HG03354 (cell line): ENCODE data around the gene APH1B.
"Not testable (repeated sequence)": the region's sequence is repeated elsewhere in the genome, so short reads cannot be mapped to it uniquely, and the experiment has no call there.

ENCODE experiments used
- ATAC-seq: cut with Tn5 transposase; IDR thresholded peaks from one replicate; pipeline ENCODE4 v1.9.1; 2021; ENCODE audit warnings: mild to moderate bottlenecking; ENCODE audit not compliant: unreplicated experiment, poor library complexity, severe bottlenecking

Gene APH1B

DNA sequence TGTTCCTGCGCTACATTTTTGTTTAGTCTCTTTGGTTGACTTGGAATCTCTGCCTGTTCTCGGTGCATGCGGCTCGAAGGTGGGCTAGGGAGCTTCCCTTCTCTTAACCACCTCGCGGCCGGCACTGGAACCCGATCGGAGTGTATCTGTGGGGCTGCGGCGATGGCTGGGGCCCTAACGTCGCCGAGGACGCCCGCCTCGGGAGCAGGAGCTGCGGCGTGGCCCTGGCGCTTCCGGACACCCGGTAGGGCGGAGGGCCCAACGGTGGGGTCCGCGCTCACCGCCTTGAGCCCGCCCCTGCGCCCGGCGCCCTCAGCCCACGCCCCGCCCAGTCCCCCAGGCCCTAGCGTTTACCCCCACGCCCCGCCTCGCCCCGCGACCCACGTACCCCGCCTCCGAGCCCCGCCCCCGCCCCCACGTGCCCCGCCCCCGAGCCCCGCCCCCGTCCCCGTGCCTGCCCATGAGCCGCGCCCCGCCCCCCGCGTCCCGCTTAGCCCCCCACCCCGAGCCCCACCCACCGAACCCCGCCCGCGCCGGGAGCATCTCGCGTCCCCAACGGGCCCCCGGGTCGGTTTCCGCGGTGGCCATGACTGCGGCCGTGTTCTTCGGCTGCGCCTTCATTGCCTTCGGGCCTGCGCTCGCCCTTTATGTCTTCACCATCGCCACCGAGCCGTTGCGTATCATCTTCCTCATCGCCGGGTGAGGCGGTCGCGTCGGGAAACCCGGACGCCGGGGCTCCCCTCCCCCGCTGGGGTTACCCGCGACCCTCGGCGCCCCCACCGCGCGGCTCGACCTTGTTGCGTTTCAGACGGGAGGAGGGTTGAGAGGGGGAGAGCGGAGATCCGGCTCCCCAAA, at the start of gene APH1B:
TSS of gene APH1B (plus strand) at position 568 of the 855 bp plus-strand sequence. CDS start at position 587, 19 bp downstream.
- ATAC-seq: peak; percentile 80

DNA sequence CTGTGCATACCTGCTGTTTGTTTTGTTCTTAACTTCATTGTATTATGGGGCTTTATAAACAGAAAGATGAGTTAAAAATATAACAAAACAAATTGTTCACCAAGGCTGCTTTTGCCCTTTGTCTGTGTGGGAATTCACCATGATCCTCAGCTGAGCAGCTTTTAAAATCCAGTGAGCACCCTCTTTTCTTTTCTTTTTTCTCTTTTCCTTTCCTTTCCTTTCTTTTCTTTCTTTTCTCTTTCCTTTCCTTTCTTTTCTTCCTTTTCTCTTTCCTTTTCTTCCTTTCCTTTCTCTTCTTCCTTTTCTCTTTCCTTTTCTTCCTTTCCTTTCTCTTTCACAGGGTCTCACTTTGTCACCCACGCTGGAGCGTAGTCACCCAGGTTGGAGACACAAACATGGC, 49.7 kb upstream of the APH1B start:
- no peak for ATAC-seq

DNA sequence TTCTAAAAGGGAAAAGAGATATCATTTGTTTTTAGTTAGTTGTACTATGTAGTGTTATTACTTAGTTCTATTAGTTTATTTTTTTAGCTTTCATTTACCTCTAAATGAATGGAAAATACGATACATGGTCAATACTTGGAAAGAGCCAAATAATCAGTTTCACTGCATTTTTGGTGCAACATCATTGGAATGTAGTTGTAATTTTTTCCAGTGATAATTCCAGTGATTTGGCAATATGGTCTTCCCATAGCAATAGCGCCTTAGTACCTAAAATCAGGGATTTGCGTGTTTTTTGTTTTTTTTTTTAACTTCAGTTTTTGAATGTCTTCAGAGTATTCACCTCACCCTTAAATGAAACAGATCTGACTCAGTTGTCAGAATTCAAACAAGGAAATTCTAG, 46.2 kb upstream of the APH1B start:
- ATAC-seq: no peak

DNA sequence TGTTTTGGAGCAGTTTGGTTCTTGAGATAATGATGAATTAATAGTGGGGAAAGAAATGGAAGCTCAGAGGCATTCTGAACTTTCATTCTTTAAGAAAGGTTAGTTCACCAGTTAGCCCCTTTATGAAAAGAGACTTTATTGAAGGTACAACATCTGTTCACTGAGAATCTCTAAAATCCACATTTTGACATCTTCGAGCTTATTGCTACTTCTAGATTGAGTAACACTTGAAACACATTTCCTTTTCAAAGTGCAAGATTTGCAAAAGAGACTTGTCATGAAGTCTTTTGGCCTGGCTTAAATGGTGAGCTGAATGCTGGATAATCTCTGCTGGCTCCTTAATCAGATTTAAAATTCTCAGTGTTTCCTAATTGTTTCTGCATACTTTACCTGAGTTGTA, 45.7 kb upstream of the APH1B start:
- no peak for ATAC-seq

DNA sequence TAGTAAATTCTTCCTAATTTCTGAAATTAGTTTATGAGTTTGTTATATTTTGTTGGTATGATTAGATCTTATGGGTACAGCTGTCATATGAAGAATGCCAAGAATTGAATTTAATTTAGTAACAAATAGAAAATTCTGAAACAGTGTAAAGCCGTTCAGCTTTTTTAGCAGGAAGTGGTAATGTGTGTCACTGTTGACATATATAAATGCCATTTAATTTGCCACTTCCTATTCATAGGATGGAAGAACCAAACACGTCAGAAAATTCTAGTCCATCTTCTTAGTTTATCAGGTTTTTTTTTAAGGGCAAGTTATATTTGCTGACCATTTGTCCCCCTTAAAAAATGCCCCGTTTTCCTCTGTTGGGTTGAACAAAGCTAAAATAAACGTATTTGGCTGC, 45.0 kb upstream of the APH1B start:
- ATAC-seq: no peak

DNA sequence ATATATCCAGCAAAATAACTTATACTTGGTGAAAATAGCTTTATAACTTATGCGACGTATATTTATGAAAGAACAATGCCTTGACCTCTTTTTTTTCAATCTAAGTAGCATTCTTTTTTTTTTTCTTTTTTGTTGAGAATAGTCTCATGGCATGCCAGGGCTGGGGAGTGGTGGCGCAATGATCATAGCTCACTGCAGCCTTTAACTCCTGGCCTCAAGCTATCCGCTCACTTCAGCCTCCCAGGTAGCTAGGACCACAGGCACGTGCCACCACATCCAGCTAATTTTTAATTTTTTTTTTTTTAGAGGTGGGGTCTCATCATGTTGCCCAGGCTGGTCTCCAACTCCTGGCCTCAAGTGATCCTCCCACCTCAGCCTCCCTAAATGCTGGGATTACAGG, 44.5 kb upstream of the APH1B start:
- no peak for ATAC-seq

DNA sequence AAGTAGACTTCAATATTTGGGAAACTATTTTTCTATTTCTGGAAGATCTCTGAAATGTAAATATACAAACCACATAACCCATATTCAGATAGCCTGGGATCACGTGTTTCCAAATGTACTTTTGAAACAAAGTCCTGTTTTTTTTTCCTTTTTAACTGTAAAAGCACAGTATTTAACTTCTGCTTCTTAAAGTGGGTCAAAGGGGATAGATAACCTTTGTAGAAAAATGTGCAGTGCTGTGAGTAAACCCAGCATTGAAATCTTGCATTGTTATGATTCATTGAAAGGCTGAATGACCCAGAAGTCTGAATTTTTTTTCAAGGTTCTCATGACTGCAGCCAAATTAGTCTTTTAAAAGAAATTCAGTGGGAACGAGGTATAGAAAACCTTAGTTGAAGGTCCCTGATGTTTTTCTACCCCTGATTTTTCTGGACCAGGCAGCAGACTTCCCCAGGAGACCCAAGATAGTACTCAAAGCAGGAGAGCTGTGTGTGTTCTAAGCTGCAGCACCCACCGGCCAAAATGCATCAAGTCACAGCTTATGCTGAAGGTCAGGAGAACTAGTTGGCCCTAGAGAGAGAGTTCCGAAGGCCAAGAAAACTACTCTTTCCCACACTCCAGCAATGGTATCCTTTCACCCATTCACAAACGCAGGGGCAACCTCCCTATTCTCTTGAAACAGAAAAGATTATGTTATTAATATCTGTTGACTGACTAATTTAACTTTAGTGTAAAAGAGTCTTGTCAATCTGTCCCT, 43.6 kb upstream of the APH1B start:
- no peak for ATAC-seq

DNA sequence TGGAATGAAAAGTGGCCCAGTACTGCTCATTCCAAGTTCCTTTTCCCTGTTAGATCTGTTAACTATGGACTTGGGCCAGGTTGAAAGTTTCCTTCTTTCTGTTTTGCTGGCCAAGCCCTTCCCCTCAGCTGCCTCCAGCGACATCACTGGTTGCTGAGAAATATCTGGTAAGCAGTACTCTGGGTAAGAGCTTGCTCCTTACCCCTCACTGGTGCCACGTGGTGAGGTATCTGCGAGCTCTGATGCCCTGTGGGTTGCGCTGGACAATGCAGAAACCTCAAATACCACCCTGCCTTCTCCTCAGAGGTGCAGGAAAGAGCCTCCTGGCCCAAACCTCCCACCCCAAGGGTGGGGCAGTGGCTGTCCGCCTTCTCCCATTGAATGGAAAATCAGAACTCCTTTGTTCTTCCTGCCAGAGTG, 42.9 kb upstream of the APH1B start:
- no peak for ATAC-seq

DNA sequence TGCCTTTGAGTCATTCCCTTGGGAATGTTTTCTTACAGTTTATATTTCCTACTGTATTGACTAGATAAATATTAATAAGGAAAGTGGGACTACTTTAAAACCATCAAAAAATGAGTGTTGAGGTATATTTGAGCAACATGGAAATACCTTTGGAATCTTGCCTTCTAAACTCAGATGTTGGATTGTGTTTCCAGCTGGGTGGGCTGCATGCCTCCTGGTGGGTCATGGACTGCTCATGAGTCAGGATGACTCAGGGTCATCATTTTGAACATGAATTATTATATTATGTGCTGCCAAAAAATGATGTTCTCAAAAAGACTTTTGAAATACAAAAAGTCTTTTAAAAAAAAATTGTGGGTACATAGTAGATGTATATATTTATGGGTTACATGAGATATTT, 41.1 kb upstream of the APH1B start:
- ATAC-seq: no peak

DNA sequence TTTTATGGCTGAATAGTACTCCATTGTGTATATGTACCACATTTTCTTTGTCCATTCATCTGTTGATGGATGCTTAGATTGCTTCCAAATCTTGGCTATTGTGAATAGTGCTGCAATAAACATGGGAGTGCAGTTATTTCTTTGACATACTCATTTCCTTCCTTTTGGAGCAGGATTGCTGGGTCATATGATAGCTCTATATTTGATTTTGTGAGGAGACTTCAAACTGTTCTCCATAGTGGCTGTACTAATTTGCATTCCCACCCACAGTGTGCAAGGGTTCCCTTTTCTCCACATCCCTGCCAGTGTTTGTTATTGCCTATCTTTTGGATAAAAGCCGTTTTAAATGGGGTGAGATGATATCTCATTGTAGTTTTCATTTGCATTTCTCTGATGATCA, 40.3 kb upstream of the APH1B start:
- ATAC-seq: not testable (repeated sequence)

DNA sequence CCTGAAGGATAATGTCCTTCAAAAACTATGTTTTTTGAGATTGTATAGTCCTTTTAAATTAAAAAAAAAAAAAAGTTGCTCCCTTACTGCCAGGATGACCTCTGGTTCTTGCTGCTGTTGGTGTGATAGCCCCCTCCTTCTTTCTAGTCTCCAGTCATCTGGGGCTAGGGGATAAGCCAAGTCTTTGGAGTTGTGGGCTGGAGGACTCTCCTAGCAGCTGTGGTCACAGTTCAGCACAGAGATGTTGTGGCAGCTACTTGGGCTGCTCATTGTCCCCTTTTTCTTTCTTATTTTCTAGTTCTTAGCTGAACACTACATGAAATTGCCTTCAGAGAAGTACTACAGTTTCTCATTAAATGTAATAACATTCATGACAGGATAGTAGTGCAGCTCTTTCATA, 39.2 kb upstream of the APH1B start:
- ATAC-seq: no peak

DNA sequence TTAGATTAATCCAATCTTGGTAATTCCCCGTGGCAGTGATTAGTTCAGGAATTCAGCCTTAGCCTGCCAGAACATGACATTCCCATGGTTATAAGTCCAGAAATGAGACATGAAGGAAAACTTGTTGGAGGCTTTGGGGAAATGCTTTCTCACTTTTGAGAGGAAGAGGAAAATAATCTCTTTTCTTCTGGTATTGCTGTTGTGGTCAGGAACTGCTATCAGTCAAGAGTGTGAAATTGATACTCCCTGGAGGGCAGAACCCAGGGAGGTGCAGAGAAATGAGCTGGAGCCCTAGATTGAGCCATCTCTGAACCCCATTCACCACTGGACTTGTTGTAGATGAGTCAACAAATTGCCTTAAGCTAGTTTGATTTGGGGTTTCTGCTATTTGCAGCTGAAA, 38.6 kb upstream of the APH1B start:
- peak; percentile 61 for ATAC-seq

DNA sequence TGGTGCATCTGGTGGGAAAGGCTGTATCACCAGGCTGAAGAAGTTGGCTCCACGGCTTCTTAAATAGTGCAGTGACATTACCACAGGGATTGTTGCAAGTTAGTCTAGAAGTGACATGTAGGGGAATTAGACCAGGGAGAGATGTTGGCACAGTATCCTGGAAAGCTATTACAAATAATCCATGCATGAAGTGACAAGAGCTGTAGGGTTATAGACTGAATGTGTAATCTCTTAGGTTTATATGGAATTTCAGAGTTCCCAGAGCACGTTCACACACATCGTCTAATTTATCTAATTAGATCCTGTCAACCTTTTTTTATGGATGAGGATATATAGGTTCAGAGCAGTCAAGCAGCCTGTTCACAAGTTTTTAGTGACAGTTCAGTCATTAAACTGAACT, 37.3 kb upstream of the APH1B start:
- no peak for ATAC-seq

DNA sequence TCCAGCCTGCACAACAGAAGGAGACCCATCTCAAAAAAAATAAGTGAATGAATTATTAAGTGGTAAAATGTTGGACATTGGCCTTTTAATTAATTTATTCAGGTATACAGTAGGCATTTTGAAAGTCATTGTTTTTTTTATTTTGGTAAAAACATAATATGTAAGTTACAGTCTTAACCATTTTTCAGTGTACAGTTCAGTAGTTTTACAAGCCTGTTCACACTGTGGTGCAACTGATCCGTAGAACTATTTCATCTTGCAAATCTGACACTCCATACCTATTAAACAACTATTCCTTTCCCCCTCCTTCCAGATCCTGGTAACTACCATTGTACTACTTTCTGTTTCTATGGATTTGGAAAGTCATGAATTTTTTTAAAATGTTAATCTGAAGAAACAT, 36.1 kb upstream of the APH1B start:
- ATAC-seq: no peak

DNA sequence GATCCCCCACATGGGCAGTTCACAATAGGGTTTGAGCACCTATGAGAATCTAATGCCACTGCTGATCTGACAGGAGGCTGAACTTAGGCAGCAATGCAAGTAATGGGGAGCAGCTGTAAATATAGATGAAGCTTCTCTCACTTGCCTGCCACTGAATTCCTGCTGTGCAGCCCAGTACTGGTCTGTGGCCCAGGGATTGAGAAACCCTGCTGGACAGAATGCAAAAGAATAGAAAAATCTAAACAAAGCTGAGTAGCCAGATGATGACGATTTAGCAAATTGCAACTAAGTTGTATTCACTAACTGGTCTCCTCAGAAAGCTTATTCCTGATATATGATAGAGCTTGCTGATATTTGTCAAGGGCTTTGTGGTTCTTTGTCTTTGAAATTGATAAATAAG, 34.3 kb upstream of the APH1B start:
- no peak for ATAC-seq

DNA sequence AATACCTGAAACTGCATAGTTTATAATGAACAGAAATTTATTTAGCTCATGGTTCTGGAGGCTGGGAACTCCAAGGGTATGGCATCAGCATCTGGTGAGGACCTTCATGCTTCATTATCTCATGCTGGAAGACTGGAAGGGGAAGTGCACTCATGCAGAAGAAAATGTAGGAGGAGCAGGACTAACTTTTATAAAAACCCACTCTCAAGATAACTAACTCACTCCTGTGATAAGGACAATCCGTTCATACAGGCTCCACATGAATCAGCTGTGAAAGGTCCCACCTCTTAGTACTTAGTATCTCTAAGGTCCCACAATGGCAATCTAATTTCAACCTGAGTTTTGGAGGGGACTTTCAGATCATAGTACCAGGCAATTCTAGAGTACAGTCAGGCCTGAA, 33.6 kb upstream of the APH1B start:
- no peak for ATAC-seq

DNA sequence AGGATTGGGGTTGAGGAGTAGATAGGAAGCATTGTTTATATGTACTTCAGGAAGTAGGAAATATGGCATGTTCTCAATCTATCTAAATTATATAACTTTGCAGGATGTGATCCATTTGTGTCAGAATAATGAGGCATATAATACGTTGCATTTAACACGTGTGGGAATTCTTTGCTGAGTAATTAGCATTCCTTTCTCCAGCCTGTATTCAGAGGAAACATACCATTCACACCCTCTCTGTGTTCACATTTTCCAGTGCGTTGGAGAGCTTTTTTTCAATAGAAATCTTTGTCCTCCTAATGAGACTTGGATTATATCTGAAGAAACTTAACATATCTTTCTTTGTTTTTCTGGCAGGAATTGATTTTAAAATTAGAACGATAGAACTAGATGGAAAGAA, 33.0 kb upstream of the APH1B start:
- ATAC-seq: no peak

DNA sequence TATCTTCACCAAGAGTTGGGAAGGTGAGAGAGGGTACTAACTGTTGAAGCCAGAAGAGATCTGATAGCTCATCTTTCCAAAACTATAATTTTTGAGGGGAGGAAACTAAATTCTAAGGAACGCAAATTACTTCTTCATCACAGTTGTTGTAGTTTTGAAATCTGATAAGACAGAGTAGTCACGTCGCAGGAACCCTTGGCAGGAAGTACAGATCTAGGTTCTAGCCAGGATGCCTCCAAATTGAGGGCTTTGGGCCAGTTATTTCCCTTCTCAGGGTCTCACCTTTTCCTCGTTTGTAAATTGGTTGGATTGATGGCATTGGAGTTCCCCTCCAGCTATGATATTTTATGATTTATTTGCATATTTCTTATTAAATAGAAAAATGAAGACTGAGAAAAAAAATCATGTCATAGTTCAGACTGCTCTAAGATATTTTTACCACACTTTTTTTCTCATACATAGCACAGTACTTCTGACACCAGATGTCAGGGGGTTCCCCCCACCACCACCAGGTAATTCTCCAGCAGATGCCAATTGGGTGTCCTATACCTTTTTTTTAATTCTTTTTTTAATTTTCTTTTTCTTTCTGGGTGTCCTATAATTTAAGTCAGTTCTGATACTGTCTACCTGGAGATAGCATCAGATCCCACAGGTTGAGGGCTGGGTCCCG, 32.3 kb upstream of the APH1B start:
- ATAC-seq: no peak

DNA sequence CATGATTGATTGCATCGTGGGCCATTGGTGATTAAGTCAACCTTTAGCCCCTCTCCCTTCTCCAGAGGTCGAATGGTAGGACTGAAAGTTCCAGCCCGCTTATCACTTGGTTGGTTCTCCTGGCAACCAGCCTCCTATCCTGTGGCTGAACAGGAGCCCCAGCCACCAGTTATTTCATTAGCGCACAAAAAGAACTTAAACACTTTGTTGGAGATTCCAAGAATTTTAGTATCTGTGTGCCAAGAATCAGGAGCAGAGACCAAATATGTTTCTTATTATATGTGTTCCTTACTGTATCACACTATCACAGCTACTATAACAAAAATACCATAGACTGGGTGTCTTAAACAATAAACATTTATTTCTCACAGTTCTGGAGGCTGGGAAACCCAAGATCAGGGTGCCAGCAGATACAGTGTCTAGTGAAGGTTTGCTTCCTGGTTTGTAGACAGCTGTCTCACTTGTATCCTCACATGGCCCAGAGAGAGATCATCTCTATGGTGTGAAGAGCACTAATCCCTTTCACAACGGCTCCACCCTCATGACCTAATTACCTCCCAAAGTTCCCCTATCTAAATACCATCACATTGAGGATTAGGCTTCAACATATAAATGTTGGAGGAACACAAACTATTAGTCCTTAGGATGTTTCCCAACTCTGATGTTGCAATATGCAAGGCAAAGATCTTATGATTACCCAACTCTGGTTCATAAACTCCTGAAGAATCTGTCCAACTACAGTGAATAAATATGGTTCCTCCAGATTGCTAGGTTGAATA, 30.5 kb upstream of the APH1B start:
- ATAC-seq: no peak
